HEK293 (cell line): ENCODE results near the gene ZNF519.

Source experiments
- CTCF ChIA-PET: fragments of 350-600 bp; formaldehyde crosslinking; extraction: SDS; loops from one replicate; lab custom pipeline; 2021; ENCODE audit warnings: antibody characterized with exemption; lab: Yijun Ruan, JAX
- POLR2A ChIA-PET: fragments of 300-600 bp; formaldehyde crosslinking; extraction: SDS; loops from one replicate; lab custom pipeline; 2020; ENCODE audit warnings: antibody characterized with exemption, inconsistent platforms; lab: Yijun Ruan, JAX
- H3K27ac ChIP-seq: fragments of 200-500 bp; sonication (Bioruptor generic); 2 replicates; pipeline ENCODE4 v1.5.1; 2014; ENCODE audit warnings: low read depth, low read length, control low read depth, inconsistent platforms; ENCODE audit errors: extremely low read depth
- H3K36me3 ChIP-seq, 2 experiments: fragments of 200-500 bp in 1 of 2; sonication (Bioruptor generic) in 1 of 2; 1 replicate in 1 of 2; 2 replicates in 1 of 2; pipeline ENCODE4 v1.5.1; 2014 to 2017; ENCODE audit warnings: inconsistent platforms in 2 of 2, low read length in 2 of 2; ENCODE audit not compliant: control insufficient read depth in 2 of 2, insufficient read depth in 1 of 2
- H3K4me1 ChIP-seq: fragments of 200-500 bp; sonication (Bioruptor generic); 2 replicates; pipeline ENCODE4 v1.5.1; 2014; ENCODE audit warnings: mild to moderate bottlenecking, low read length, inconsistent platforms; ENCODE audit not compliant: control insufficient read depth, insufficient read depth
- H3K4me3 ChIP-seq: 2 replicates; pipeline ENCODE4 v1.5.1; 2011; ENCODE audit warnings: low read depth, mild to moderate bottlenecking, control low read depth, low read length, moderate library complexity
- H3K9me3 ChIP-seq: fragments of 200-500 bp; sonication (Bioruptor generic); 2 replicates; pipeline ENCODE4 v1.5.1; 2014; ENCODE audit warnings: low read depth, low read length, inconsistent platforms; ENCODE audit not compliant: control insufficient read depth, insufficient read depth
- BCL6B ChIP-seq: fragments of 450-650 bp; formaldehyde crosslinking; IDR thresholded peaks from 2 replicates; pipeline ENCODE4 v1.5.1; 2017; ENCODE audit warnings: missing biosample characterization, missing genetic modification characterization
- ELK4 ChIP-seq: IDR thresholded peaks from 2 replicates; pipeline ENCODE4 v1.6.1; 2011; ENCODE audit warnings: mild to moderate bottlenecking, low read depth, low read length, borderline replicate concordance
- KLF1 ChIP-seq: fragments of 450-650 bp; formaldehyde crosslinking; IDR thresholded peaks from 2 replicates; pipeline ENCODE4 v1.5.1; 2016; ENCODE audit warnings: missing biosample characterization, missing genetic modification characterization
- PBX3 ChIP-seq: sonication (generic); formaldehyde crosslinking; IDR thresholded peaks from 2 replicates; pipeline ENCODE4 v1.8.1; 2022; ENCODE audit warnings: mild to moderate bottlenecking, moderate library complexity, missing genetic modification reagents
- PRDM2 ChIP-seq: fragments of 450-650 bp; formaldehyde crosslinking; IDR thresholded peaks from 2 replicates; pipeline ENCODE4 v1.5.1; 2016; ENCODE audit warnings: missing biosample characterization, missing genetic modification characterization, borderline replicate concordance
- PRDM4 ChIP-seq: fragments of 450-650 bp; formaldehyde crosslinking; IDR thresholded peaks from 2 replicates; pipeline ENCODE4 v1.5.1; 2017; ENCODE audit warnings: missing biosample characterization, missing genetic modification characterization
- PRDM6 ChIP-seq: fragments of 450-650 bp; formaldehyde crosslinking; IDR thresholded peaks from 2 replicates; pipeline ENCODE4 v1.5.1; 2017; ENCODE audit warnings: missing biosample characterization, missing genetic modification characterization
- REPIN1 ChIP-seq: fragments of 450-650 bp; formaldehyde crosslinking; IDR thresholded peaks from 2 replicates; pipeline ENCODE4 v1.5.1; 2017; ENCODE audit warnings: missing biosample characterization, missing genetic modification characterization, low read depth
- TSHZ1 ChIP-seq: fragments of 450-650 bp; formaldehyde crosslinking; IDR thresholded peaks from 2 replicates; pipeline ENCODE4 v1.5.1; 2016; ENCODE audit warnings: missing biosample characterization, missing genetic modification characterization, borderline replicate concordance
- YY1 ChIP-seq: fragments of 450-650 bp; formaldehyde crosslinking; IDR thresholded peaks from 2 replicates; pipeline ENCODE4 v1.5.1; 2018; ENCODE audit warnings: missing biosample characterization, missing genetic modification characterization
- ZBTB20 ChIP-seq: fragments of 450-650 bp; formaldehyde crosslinking; IDR thresholded peaks from 2 replicates; pipeline ENCODE4 v1.5.1; 2016; ENCODE audit warnings: missing biosample characterization, missing genetic modification characterization
- ZBTB7A ChIP-seq: fragments of 450-650 bp; formaldehyde crosslinking; IDR thresholded peaks from 2 replicates; pipeline ENCODE4 v1.5.1; 2016; ENCODE audit warnings: low read depth, missing biosample characterization, missing genetic modification characterization
- ZFP41 ChIP-seq: fragments of 450-650 bp; formaldehyde crosslinking; IDR thresholded peaks from 2 replicates; pipeline ENCODE4 v1.5.1; 2016; ENCODE audit warnings: missing biosample characterization, missing genetic modification characterization, borderline replicate concordance
- ZNF26 ChIP-seq: fragments of 450-650 bp; formaldehyde crosslinking; IDR thresholded peaks from 2 replicates; pipeline ENCODE4 v1.5.1; 2016; ENCODE audit warnings: missing biosample characterization, missing genetic modification characterization
- ZNF629 ChIP-seq: fragments of 450-650 bp; formaldehyde crosslinking; IDR thresholded peaks from 2 replicates; pipeline ENCODE4 v1.5.1; 2017; ENCODE audit warnings: missing biosample characterization, missing genetic modification characterization
- ZNF791 ChIP-seq: fragments of 450-650 bp; formaldehyde crosslinking; IDR thresholded peaks from 2 replicates; pipeline ENCODE4 v1.5.1; 2016; ENCODE audit warnings: missing biosample characterization, missing genetic modification characterization

ZNF519 gene

GRCh38 chr18:14093307-14093915, 38.8 kb downstream of the ZNF519 start:
- peaks cover 4 to 13% of the 10 kb centered on the region in 2 experiments; a peak in 2 of 3 replicates for H3K36me3 ChIP-seq
- no peaks in the 10 kb centered on the region for H3K4me1 ChIP-seq
- no peaks in the 10 kb centered on the region for H3K9me3 ChIP-seq
- H3K27ac ChIP-seq = no peak overlapping the region
- CTCF ChIA-PET = interaction anchor here (1.4 to 2.8 kb wide), 2 partner anchors 280 to 281 kb away, joined by 4 to 8 read pairs; no protein-coding TSS in a partner anchor
- TF ChIP-seq TSHZ1 (tag by site-specific recombination) (no peak), KLF1 (tag by site-specific recombination) (no peak), REPIN1 (tag by site-specific recombination) (no peak), ZNF26 (no peak), PBX3 (CRISPR knock-in tag) (no peak), PRDM2 (no peak), ZNF629 (no peak), PRDM6 (no peak), ZBTB20 (tag by site-specific recombination) (no peak), PRDM4 (tag by site-specific recombination) (no peak), ELK4 (no peak), BCL6B (no peak), YY1 (no peak), ZFP41 (tag by site-specific recombination) (no peak), ZNF791 (tag by site-specific recombination) (no peak), ZBTB7A (no peak)
- no peak overlapping the region for H3K4me3 ChIP-seq
- POLR2A ChIA-PET = interaction anchor here (0.5 kb wide), 1 partner anchor 1093 kb away, joined by 3 read pairs; no protein-coding TSS in a partner anchor
